H1 (cell line): ENCODE results near the gene DCTN5. TPM values are rescaled to one million over a fixed set of nuclear protein-coding genes. Genes with fewer than 3 reads are reported as not detected.

Experiments
- BCL11A ChIP-seq, 2 experiments: IDR thresholded peaks; one replicate each; pipeline ENCODE4 v1.6.1; 2011; ENCODE audit warnings: low read depth in 2 of 2, low read length in 2 of 2, mild to moderate bottlenecking in 2 of 2
- CEBPB ChIP-seq: IDR thresholded peaks from 2 replicates; pipeline ENCODE4 v1.6.1; 2012; ENCODE audit warnings: low read depth, low read length
- MAFK ChIP-seq: IDR thresholded peaks from 2 replicates; pipeline ENCODE4 v1.6.1; 2012; ENCODE audit warnings: low read depth, mild to moderate bottlenecking, improper control_type of control experiment, low read length
- RAD21 ChIP-seq, 2 experiments: IDR thresholded peaks in 1 of 2; conservative IDR thresholded peaks in 1 of 2; 2 replicates each; pipeline ENCODE4 v1.6.1; 2011; ENCODE audit warnings: low read depth in 2 of 2, low read length in 2 of 2, improper control_type of control experiment in 1 of 2, inconsistent platforms in 1 of 2, mild to moderate bottlenecking in 1 of 2, moderate library complexity in 1 of 2
- RBBP5 ChIP-seq: IDR thresholded peaks from 2 replicates; pipeline ENCODE4 v1.7.1; 2012; ENCODE audit warnings: low read depth, mild to moderate bottlenecking, inconsistent platforms, low read length, moderate library complexity, borderline replicate concordance
- RXRA ChIP-seq: IDR thresholded peaks from 2 replicates; pipeline ENCODE4 v1.6.1; 2011; ENCODE audit warnings: low read depth, mild to moderate bottlenecking, low read length, moderate library complexity; ENCODE audit not compliant: insufficient read depth
- SP4 ChIP-seq: IDR thresholded peaks from 2 replicates; pipeline ENCODE4 v1.6.1; 2012; ENCODE audit warnings: low read length, inconsistent platforms
- polyA plus RNA-seq, 7 experiments: library from polyadenylated mRNA; depleted of rRNA in 3 of 7; stranded (reverse) in 5 of 7; unstranded in 2 of 7; fragments of >200 nt in 5 of 7; fragments of 200-250 nt in 2 of 7; gene quantifications; 1 replicate in 5 of 7; 2 replicates in 1 of 7; 4 replicates in 1 of 7; pipeline versions ENCODE4 v1.2.1 to v1.2.3, GENCODE V29; 2011 to 2013; ENCODE audit warnings: missing spikeins in 2 of 7, mixed read lengths in 2 of 7
- total RNA-seq: library from RNA; stranded (reverse); fragmentation: NEBNext Ultra II Directional; extraction: Animal tissue kit (Norgen Biotek cat#: 25700); gene quantifications from 2 replicates; pipeline ENCODE4 v1.2.1, GENCODE V29; 2021

Gene DCTN5
- total and polyA plus RNA-seq, 2 of the 8 experiments (the other 6 are each of a cell fraction or from before 2014, with no cell fraction given): 36.0 to 74.0 TPM

- TF ChIP-seq RXRA (no peak), RAD21 (IDR thresholded peaks at IDR 0.05 in 1 of 2, conservative IDR thresholded peaks at IDR 0.05 in 1 of 2; ENCODE audit: low read depth in 2 of 2, low read length in 2 of 2) (no peak), CEBPB (no peak), BCL11A (IDR thresholded peaks at IDR 0.05; ENCODE audit: low read depth in 2 of 2, low read length in 2 of 2) (no peak), MAFK (no peak), SP4 (no peak), RBBP5 (no peak)
Observed at GRCh38 chr16:23670137-23670776, 29.0 kb downstream of the DCTN5 start (continued).
